ENCODE measurements around the gene ARG1.

The ARG1 gene

DNA sequence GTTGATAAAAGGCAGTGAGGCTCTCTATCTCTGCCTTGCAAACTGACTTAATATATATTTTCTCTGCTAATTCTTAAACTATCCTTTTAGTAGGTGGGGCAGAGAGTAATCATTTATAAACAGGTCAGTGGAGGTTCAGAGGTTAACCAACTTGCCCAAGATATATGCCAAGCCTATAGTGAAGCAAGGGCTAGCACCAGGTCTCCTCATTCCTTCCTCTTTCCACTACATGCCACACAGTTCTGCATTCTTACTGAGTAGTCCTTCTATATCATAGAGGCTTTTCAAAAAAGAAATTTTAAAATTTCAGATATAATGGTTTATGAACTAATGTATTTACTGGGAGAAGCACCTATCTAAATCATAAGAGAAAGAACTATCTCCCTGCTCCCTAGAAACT lies 8.5 kb downstream of the ARG1 start:
- no peak for DNase-seq (ENCODE audit: extremely low read depth, low read depth)
- TF ChIP-seq, protein P1, sequence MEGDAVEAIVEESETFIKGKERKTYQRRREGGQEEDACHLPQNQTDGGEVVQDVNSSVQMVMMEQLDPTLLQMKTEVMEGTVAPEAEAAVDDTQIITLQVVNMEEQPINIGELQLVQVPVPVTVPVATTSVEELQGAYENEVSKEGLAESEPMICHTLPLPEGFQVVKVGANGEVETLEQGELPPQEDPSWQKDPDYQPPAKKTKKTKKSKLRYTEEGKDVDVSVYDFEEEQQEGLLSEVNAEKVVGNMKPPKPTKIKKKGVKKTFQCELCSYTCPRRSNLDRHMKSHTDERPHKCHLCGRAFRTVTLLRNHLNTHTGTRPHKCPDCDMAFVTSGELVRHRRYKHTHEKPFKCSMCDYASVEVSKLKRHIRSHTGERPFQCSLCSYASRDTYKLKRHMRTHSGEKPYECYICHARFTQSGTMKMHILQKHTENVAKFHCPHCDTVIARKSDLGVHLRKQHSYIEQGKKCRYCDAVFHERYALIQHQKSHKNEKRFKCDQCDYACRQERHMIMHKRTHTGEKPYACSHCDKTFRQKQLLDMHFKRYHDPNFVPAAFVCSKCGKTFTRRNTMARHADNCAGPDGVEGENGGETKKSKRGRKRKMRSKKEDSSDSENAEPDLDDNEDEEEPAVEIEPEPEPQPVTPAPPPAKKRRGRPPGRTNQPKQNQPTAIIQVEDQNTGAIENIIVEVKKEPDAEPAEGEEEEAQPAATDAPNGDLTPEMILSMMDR (IDR thresholded peaks at IDR 0.05; ENCODE audit: low read depth, low read length, missing control alignments) = no peak
- H3K4me3 ChIP-seq (replicated peaks; ENCODE audit: low read depth, low read length) = no peak overlapping the region

DNA sequence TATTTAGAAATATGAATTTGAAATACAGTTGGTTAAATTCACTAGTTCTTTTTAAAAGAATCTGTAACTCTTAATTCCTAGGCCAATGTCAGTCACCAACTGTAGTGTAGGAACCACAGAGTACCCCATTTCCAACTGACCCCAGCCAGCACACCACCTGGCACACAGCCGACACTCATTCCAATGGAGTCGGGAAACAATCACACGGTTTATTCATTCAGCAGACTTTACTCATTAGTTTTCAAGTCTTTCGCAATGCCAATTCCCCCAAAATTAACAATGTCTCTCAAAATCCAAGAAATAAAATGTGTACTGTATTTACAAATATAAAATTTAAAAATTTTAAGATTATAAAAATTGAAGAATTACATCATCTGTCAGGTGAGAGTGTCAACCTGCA lies 13.5 kb downstream of the ARG1 start:
- H3K4me3 ChIP-seq (replicated peaks; ENCODE audit: low read depth, low read length) = no peak overlapping the region
- TF ChIP-seq, protein P1 (IDR thresholded peaks at IDR 0.05; ENCODE audit: low read depth, low read length, missing control alignments) = no peak
- no peak for DNase-seq (ENCODE audit: extremely low read depth, low read depth)

DNA sequence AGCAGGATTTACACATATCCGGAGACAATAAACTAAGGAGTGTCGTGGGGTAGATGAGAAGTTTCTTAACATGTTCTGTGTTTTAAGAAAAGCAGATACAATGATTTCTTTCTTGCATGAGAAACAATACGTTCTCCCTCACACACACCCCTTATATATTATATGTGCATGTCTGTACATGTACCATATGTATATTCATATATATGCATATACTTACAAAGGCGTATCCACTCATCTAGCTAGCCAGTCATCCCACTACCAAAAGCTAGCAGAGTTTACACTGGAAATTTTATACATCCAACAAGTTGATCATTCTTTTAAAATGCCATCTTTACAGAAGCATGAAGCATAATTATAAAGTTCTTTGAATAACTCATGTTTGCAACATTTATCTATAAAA lies 14.9 kb downstream of the ARG1 start:
- TF ChIP-seq, protein P1 (IDR thresholded peaks at IDR 0.05; ENCODE audit: low read depth, low read length, missing control alignments) = no peak
- no peak for DNase-seq (ENCODE audit: extremely low read depth, low read depth)
- H3K4me3 ChIP-seq (replicated peaks; ENCODE audit: low read depth, low read length) = no peak overlapping the region

DNA sequence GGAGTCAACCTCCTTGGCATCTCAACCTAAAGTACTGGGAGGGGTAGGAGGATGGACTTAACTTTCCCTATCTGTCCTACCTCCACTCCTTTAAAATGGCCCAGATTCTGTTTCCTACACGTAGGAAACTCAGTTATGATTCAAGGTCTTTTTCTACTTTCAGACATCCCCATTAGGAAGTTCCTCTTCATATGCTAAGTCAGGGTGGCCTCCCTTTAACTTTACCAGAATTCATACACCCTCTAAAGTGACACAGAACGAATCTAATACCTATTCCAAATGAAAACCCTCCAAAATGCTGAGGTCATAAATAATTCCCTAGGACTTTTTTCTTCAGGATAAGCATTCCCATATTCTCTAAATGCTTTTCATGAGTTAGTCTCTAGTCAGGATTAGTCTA lies 15.6 kb downstream of the ARG1 start:
- DNase-seq (ENCODE audit: extremely low read depth, low read depth) = no peak
- TF ChIP-seq, protein P1 (IDR thresholded peaks at IDR 0.05; ENCODE audit: low read depth, low read length, missing control alignments) = no peak
- no peak overlapping the region for H3K4me3 ChIP-seq (replicated peaks; ENCODE audit: low read depth, low read length)

DNA sequence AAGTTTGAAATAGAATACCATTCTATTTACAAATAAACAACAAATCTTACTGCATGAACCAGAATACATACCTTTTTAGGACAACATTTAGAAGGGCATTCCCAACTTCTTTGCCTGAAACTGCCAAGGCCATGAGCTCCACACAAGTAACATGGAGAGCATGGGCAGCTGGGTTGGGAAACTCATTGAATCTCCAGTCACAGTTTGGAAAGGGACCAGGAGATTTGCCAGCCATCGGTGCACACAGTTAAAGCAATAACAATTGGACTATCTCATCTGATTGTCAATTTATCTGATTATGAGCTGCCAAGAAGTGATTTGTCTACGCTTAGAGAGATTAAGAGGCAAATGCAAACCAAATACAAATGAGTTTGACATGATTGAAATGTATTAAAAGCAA lies 19.9 kb downstream of the ARG1 start:
- TF ChIP-seq, protein P1 (IDR thresholded peaks at IDR 0.05; ENCODE audit: low read depth, low read length, missing control alignments) = no peak

DNA sequence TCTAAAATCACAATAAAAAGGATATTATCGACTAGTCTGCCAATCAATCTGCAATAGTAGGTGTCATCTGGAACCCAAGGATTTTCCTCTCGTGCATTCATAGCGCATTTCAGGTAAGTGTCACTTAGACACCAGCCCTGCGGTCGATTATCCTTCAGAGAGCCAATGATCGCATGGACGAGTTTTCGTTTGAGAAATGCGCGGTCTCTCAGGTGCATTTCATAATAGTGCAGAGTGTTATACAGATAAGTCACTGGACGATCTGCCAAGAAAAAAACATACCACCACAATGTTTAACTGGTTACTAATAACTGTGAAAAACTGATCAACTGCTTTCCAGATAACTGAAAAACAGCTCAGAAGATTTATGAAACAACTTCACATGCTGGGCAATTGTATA lies 21.0 kb downstream of the ARG1 start:
- no peak overlapping the region for H3K4me3 ChIP-seq (replicated peaks; ENCODE audit: low read depth, low read length)
- TF ChIP-seq, protein P1 (IDR thresholded peaks at IDR 0.05; ENCODE audit: low read depth, low read length, missing control alignments) = no peak
- no peak for DNase-seq (ENCODE audit: extremely low read depth, low read depth)

More for the DNA sequence above, 19.9 kb downstream of the ARG1 start:
- DNase-seq (ENCODE audit: extremely low read depth, low read depth) = no peak
- no peak overlapping the region for H3K4me3 ChIP-seq (replicated peaks; ENCODE audit: low read depth, low read length)

DNA sequence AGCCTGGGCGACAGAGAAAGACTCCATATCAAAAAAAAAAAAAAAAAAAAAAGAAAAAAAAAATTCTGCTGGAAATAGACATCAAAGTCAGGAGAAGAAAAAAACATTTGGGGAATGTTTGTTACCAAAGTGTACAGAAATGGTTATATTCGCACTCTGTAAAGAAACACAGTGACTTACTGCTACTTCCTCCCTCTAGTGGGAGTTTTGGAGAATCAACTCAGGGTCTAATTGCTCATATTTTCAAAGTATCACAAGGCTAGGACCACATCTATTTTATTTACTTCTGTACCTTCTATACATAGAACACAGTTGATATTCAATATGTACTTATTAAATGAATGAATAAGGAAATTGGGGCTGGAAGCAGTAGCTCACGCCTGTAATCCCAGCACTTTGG lies 24.4 kb downstream of the ARG1 start:
- no peak overlapping the region for H3K4me3 ChIP-seq (replicated peaks; ENCODE audit: low read depth, low read length)
- TF ChIP-seq, protein P1 (IDR thresholded peaks at IDR 0.05; ENCODE audit: low read depth, low read length, missing control alignments) = peak; percentile 35
- DNase-seq (ENCODE audit: extremely low read depth, low read depth) = no peak
